Osteoblast (primary cell): ENCODE measurements around the gene ITIH3. TPM values are rescaled to one million over a fixed set of nuclear protein-coding genes. Genes with fewer than 3 reads are reported as not detected.

Source experiments
- DNase-seq: peaks from one replicate; pipeline ENCODE4 v3.0.0; 2011; ENCODE audit warnings: low spot score, mixed read lengths; ENCODE audit not compliant: insufficient read length; ENCODE audit errors: missing footprints
- H2AFZ ChIP-seq: 2 replicates; pipeline ENCODE4 v1.6.0; 2011; ENCODE audit warnings: mild to moderate bottlenecking, low read length
- H3K27ac ChIP-seq: 2 replicates; pipeline ENCODE4 v1.5.1; 2011; ENCODE audit warnings: mild to moderate bottlenecking, low read depth, low read length, moderate library complexity
- H3K27me3 ChIP-seq: 2 replicates; pipeline ENCODE4 v1.6.0; 2012; ENCODE audit warnings: mild to moderate bottlenecking, control low read depth, inconsistent platforms, low read length, moderate library complexity; ENCODE audit not compliant: insufficient read depth
- H3K36me3 ChIP-seq: 2 replicates; pipeline ENCODE4 v1.5.1; 2011; ENCODE audit warnings: mild to moderate bottlenecking, low read length, control low read depth, moderate library complexity; ENCODE audit not compliant: insufficient read depth
- H3K4me1 ChIP-seq: 2 replicates; pipeline ENCODE4 v1.5.1; 2011; ENCODE audit warnings: mild to moderate bottlenecking, low read length, control low read depth, moderate library complexity; ENCODE audit not compliant: insufficient read depth
- H3K4me2 ChIP-seq: 2 replicates; pipeline ENCODE4 v1.6.0; 2011; ENCODE audit warnings: mild to moderate bottlenecking, low read length; ENCODE audit not compliant: insufficient read depth
- H3K4me3 ChIP-seq: fragments of 200-600 bp; sonication (generic); 3 replicates; pipeline ENCODE4 v1.5.1; 2012; ENCODE audit warnings: mild to moderate bottlenecking, low read length, inconsistent platforms; ENCODE audit not compliant: insufficient read depth
- H3K79me2 ChIP-seq: 2 replicates; pipeline ENCODE4 v1.6.0; 2012; ENCODE audit warnings: mild to moderate bottlenecking, low read length, control low read depth, inconsistent platforms; ENCODE audit not compliant: insufficient read depth
- H3K9me3 ChIP-seq: 2 replicates; pipeline ENCODE4 v1.5.1; 2011; ENCODE audit warnings: low read depth, low read length, control low read depth
- H4K20me1 ChIP-seq: 2 replicates; pipeline ENCODE4 v1.6.0; 2012; ENCODE audit warnings: mild to moderate bottlenecking, low read length, control low read depth; ENCODE audit not compliant: insufficient read depth
- total RNA-seq: library from RNA; depleted of rRNA; stranded (reverse); fragments of >200 nt; gene quantifications from 2 replicates; pipeline ENCODE4 v1.2.3, GENCODE V29; 2012
- TF ChIP-seq, protein P1 (sequence below): IDR thresholded peaks from 2 replicates; pipeline ENCODE4 v1.5.1; 2011; ENCODE audit warnings: mild to moderate bottlenecking, low read depth, low read length, moderate library complexity; ENCODE audit errors: extremely low read depth

Gene ITIH3
- total RNA-seq, 1 donor, result under 0.01 TPM

DNA sequence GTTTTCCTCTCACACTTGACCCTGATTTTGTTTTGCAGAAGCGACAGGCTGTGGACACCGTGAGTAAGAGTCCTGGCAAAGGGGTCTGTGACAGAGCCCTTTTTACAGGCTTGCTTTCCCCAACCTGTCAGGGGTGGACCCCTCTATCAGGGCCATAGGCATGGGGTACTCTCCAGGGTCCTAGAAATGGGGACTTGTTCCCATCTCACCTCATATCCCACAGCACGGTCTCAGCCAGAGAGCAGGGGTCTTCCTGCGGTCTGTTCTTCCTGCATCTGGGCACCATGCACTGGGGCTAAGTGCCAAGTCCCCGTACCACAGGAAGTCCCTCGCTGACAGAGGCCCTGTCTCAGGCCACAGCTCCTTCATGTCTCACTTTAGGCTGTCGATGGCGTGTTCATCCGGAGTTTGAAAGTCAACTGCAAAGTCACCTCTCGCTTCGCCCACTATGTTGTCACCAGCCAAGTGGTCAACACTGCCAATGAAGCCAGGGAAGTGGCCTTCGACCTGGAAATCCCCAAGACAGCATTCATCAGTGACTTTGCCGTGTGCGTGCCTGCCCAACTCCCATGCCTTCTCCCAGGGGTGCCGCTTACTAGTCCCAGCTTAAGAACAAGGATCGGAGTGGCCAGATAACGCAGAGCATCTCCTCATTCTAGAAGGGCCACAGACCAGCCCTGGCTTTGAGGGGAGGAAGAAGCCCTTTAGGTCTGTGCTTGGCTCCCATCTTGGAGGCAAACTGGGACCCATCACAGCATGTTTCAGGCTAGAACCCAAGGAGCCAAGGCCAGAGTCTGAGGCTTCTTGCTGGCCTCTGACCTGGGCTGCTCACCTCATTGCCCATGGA, 16.4 kb upstream of the ITIH3 start:
- H2AFZ ChIP-seq, result no peak overlapping the region
- no peak overlapping the region for H3K27ac ChIP-seq
- no peak for DNase-seq
- TF ChIP-seq, protein P1, sequence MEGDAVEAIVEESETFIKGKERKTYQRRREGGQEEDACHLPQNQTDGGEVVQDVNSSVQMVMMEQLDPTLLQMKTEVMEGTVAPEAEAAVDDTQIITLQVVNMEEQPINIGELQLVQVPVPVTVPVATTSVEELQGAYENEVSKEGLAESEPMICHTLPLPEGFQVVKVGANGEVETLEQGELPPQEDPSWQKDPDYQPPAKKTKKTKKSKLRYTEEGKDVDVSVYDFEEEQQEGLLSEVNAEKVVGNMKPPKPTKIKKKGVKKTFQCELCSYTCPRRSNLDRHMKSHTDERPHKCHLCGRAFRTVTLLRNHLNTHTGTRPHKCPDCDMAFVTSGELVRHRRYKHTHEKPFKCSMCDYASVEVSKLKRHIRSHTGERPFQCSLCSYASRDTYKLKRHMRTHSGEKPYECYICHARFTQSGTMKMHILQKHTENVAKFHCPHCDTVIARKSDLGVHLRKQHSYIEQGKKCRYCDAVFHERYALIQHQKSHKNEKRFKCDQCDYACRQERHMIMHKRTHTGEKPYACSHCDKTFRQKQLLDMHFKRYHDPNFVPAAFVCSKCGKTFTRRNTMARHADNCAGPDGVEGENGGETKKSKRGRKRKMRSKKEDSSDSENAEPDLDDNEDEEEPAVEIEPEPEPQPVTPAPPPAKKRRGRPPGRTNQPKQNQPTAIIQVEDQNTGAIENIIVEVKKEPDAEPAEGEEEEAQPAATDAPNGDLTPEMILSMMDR, result no peak
- no peaks in the 10 kb centered on the region for H4K20me1 ChIP-seq
- H3K36me3 ChIP-seq, result no peaks in the 10 kb centered on the region
- H3K79me2 ChIP-seq, result no peaks in the 10 kb centered on the region
- H3K4me3 ChIP-seq, result no peak overlapping the region
- H3K4me2 ChIP-seq, result no peak overlapping the region
- no peaks in the 10 kb centered on the region for H3K4me1 ChIP-seq
- H3K9me3 ChIP-seq, result no peaks in the 10 kb centered on the region
- peaks cover 33% of the 10 kb centered on the region for H3K27me3 ChIP-seq

DNA sequence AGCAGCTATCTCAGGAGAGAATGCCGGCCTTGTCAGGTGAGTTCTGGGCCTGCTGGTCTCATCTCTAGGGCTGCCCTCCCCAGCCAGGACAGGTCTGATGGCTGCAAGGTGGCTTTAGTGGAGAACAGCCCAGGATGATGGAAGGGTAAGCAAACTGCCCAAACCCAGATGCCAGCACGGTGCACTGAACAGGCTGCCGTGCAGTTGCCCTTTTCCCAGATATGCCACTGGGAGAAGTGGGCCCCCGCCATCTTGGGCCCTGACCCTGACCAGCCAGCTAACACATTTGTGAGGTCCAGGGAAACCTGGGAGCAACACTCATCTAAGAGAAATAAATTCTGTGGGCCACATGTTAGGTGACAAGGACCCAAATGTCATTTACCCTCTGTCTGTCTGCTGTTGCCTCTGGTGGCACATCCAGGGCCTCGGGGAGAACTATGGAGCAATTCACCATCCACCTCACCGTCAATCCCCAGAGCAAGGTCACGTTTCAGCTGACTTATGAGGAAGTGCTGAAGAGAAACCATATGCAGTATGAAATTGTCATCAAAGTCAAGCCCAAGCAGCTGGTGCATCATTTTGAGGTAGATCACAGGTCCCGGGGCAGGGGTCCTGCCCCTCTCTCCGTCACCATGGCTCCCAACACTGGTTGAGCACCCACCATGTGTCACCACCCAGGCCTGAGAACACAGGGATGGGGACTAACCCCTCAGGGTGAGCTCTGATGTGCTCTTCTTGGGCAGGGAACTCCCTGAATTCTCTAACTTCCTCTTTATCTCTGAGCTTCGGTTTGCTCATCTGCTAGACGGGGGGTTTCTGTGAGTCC, 15.4 kb upstream of the ITIH3 start:
- no peak overlapping the region for H3K4me3 ChIP-seq
- no peaks in the 10 kb centered on the region for H3K9me3 ChIP-seq
- DNase-seq, result no peak
- H3K4me1 ChIP-seq, result no peaks in the 10 kb centered on the region
- no peaks in the 10 kb centered on the region for H4K20me1 ChIP-seq
- no peak overlapping the region for H3K4me2 ChIP-seq
- H3K27me3 ChIP-seq, result peaks cover 33% of the 10 kb centered on the region
- no peaks in the 10 kb centered on the region for H3K36me3 ChIP-seq
- no peak overlapping the region for H2AFZ ChIP-seq
- no peaks in the 10 kb centered on the region for H3K79me2 ChIP-seq
- H3K27ac ChIP-seq, result no peak overlapping the region
- TF ChIP-seq, protein P1, result no peak

DNA sequence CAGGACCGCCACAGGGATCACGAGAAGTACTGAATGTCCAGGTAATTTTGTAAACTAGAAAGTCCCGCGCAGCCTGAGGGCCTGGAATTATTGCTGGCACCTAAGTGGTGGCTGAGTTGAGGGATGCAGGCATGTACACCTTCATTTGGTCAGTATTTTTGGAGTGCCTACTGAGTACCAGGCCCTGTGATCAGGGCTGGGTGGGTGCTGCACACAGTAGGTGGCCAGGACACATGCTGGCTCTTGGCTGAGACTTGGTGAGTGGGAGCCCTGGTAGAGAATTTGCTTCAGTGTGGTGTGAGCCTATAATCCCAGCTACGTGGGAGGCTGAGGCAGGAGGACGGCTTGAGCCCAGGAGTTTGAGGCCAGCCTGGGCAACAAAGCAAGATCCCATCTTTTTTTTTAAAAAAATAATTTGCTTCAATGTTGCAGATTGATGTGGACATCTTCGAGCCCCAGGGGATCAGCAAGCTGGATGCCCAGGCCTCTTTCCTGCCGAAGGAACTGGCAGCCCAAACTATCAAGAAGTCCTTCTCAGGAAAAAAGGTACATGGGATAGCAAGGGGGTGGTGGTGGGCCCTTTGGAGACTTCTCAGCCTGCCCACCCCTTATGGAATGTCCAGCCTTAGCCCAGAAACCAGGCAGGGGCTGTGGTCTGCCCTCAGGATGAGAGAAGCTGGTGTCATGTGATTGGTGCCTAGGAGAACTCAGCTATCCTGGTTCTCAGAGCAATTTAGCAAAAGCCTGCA, 14.6 kb upstream of the ITIH3 start:
- no peaks in the 10 kb centered on the region for H4K20me1 ChIP-seq
- TF ChIP-seq, protein P1, result no peak
- peaks cover 33% of the 10 kb centered on the region for H3K27me3 ChIP-seq
- H3K9me3 ChIP-seq, result no peaks in the 10 kb centered on the region
- H3K79me2 ChIP-seq, result no peaks in the 10 kb centered on the region
- no peak overlapping the region for H2AFZ ChIP-seq
- no peak overlapping the region for H3K4me3 ChIP-seq
- H3K27ac ChIP-seq, result no peak overlapping the region
- H3K4me1 ChIP-seq, result no peaks in the 10 kb centered on the region
- DNase-seq, result no peak
- no peaks in the 10 kb centered on the region for H3K36me3 ChIP-seq
- H3K4me2 ChIP-seq, result no peak overlapping the region
